ENCODE measurements around the gene CD44. TPM values are rescaled to one million over a fixed set of nuclear protein-coding genes. Genes with fewer than 3 reads are reported as not detected.

CD44 gene
- total RNA-seq, 1 experiment from 2014 or later = 15.9 TPM

DNA sequence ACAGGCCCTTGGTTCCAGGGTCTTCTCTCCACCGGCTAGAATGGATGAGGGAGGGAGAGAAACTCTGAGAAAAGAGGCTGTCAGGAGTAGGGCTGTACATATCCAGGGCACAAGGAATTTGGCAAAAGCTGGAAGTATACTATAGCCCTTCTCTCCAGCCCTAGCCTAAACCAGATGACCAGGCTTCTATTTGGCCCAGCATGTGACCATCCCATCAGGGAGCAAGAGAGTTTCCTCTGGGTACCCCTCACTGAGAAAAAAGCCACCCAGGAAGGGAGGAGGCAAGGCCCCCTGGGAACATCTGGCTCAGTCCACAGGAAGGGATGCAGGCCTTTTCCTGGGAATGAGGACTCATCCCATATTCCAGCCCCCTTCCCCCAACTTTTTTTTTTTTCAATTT is 8.3 kb downstream of the CD44 start:
- peaks cover 7% of the 10 kb centered on the region for H3K27me3 ChIP-seq (replicated peaks; ENCODE audit: insufficient read depth, low read depth, low read length, poor library complexity)
- H3K36me3 ChIP-seq (ENCODE audit: insufficient read depth, low read length, poor library complexity, severe bottlenecking) = no peaks in the 10 kb centered on the region
- no peak overlapping the region for H3K27ac ChIP-seq (ENCODE audit: low read depth, low read length, poor library complexity, severe bottlenecking)
- no peak for TF ChIP-seq EZH2 (IDR thresholded peaks at IDR 0.05; ENCODE audit: borderline replicate concordance, low read depth, low read length, poor library complexity, severe bottlenecking)
- TF ChIP-seq, protein P1, sequence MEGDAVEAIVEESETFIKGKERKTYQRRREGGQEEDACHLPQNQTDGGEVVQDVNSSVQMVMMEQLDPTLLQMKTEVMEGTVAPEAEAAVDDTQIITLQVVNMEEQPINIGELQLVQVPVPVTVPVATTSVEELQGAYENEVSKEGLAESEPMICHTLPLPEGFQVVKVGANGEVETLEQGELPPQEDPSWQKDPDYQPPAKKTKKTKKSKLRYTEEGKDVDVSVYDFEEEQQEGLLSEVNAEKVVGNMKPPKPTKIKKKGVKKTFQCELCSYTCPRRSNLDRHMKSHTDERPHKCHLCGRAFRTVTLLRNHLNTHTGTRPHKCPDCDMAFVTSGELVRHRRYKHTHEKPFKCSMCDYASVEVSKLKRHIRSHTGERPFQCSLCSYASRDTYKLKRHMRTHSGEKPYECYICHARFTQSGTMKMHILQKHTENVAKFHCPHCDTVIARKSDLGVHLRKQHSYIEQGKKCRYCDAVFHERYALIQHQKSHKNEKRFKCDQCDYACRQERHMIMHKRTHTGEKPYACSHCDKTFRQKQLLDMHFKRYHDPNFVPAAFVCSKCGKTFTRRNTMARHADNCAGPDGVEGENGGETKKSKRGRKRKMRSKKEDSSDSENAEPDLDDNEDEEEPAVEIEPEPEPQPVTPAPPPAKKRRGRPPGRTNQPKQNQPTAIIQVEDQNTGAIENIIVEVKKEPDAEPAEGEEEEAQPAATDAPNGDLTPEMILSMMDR (conservative IDR thresholded peaks at IDR 0.05; ENCODE audit: low read depth, low read length) = no peak
- ChIA-PET POLR2A (ENCODE audit: low non-redundant PET) (no interaction called here), CTCF (no interaction called here)
- intact Hi-C loops (cut with micrococcal nuclease; ENCODE audit: unreplicated experiment) = no loop called here
- BruUV-seq (replicated peaks) = no TSS peak
- no peak for DNase-seq (ENCODE audit: low spot score)
- H3K4me3 ChIP-seq (ENCODE audit: low read depth, low read length, poor library complexity, severe bottlenecking) = no peak overlapping the region
- no peaks in the 10 kb centered on the region for H3K9me3 ChIP-seq (ENCODE audit: low read depth, low read length, poor library complexity, severe bottlenecking)
- peaks cover 13% of the 10 kb centered on the region for H3K4me1 ChIP-seq (ENCODE audit: insufficient read depth, low read length, poor library complexity, severe bottlenecking)

DNA sequence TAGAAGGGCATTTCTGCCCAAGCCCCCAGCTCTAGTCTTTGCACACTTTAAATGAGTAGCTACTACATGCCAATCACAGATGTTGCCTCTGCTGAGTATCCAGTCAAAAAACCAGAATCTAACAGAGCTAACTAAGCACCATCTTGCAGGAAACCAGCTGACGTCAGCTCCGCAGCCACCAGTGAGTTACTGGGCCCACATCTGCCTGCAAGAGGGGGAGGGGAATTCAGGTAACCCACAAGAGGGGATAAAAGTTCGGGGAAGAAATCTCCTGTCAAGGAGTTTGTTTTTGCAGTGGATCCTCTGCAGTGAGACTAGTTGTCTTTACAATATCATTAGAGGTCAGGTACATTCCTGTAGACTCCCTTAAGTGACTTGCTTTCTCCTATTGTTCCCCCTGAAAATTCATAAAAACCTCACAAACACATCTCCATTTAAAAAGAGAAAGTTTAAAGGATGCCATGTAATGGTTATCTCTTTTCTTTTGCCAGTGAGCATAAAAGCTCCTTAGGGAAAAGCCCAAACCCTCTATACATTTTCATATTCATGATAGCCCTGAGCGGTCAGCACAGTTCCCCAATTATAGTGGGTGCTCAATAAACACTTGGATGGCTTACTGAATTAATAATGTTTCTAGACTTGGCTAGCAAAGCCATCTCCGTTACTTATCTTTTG is 9.3 kb downstream of the CD44 start:
- H3K4me1 ChIP-seq (ENCODE audit: insufficient read depth, low read length, poor library complexity, severe bottlenecking) = peaks cover 13% of the 10 kb centered on the region
- H3K36me3 ChIP-seq (ENCODE audit: insufficient read depth, low read length, poor library complexity, severe bottlenecking) = no peaks in the 10 kb centered on the region
- no peak for DNase-seq (ENCODE audit: low spot score)
- TF ChIP-seq EZH2 (IDR thresholded peaks at IDR 0.05; ENCODE audit: borderline replicate concordance, low read depth, low read length, poor library complexity, severe bottlenecking) = no peak
- TF ChIP-seq, protein P1 (conservative IDR thresholded peaks at IDR 0.05; ENCODE audit: low read depth, low read length) = no peak
- no peak overlapping the region for H3K27ac ChIP-seq (ENCODE audit: low read depth, low read length, poor library complexity, severe bottlenecking)
- intact Hi-C loops (cut with micrococcal nuclease; ENCODE audit: unreplicated experiment) = no loop called here
- H3K4me3 ChIP-seq (ENCODE audit: low read depth, low read length, poor library complexity, severe bottlenecking) = no peak overlapping the region
- H3K27me3 ChIP-seq (replicated peaks; ENCODE audit: insufficient read depth, low read depth, low read length, poor library complexity) = peaks cover 7% of the 10 kb centered on the region
- CTCF ChIA-PET = no interaction called here
- no TSS peak for BruUV-seq (replicated peaks)
- POLR2A ChIA-PET (ENCODE audit: low non-redundant PET) = no interaction called here
- no peaks in the 10 kb centered on the region for H3K9me3 ChIP-seq (ENCODE audit: low read depth, low read length, poor library complexity, severe bottlenecking)

DNA sequence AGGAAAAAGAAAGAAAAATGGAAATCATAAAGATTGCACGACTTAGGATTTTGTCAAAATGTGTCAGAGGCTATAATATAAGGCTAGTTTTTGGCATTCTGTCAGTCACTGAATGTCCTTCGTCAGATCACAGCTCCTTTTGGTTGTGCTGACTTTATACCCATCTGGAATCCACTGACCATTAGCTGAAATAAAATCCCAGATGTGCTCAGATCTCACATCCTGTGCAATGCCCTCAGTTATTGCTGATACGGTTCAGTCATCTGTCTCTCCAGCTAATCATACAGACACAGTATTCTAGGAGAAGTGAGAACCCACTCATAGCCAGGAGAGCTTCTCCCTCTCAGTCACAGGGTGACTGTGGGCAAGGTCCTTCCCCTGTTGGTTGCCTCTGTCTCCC is 11.5 kb downstream of the CD44 start:
- POLR2A ChIA-PET (ENCODE audit: low non-redundant PET) = interaction anchor here (0.6 kb wide), 1 partner anchor 7 kb away, joined by 3 read pairs; no protein-coding TSS in a partner anchor
- H3K36me3 ChIP-seq (ENCODE audit: insufficient read depth, low read length, poor library complexity, severe bottlenecking) = no peaks in the 10 kb centered on the region
- H3K4me3 ChIP-seq (ENCODE audit: low read depth, low read length, poor library complexity, severe bottlenecking) = no peak overlapping the region
- H3K27me3 ChIP-seq (replicated peaks; ENCODE audit: insufficient read depth, low read depth, low read length, poor library complexity) = peaks cover 7% of the 10 kb centered on the region
- DNase-seq (ENCODE audit: low spot score) = no peak
- no peak overlapping the region for H3K27ac ChIP-seq (ENCODE audit: low read depth, low read length, poor library complexity, severe bottlenecking)
- BruUV-seq (replicated peaks) = no TSS peak
- CTCF ChIA-PET = no interaction called here
- no peaks in the 10 kb centered on the region for H3K4me1 ChIP-seq (ENCODE audit: insufficient read depth, low read length, poor library complexity, severe bottlenecking)
- intact Hi-C loops (cut with micrococcal nuclease; ENCODE audit: unreplicated experiment) = no loop called here
- TF ChIP-seq, protein P1 (conservative IDR thresholded peaks at IDR 0.05; ENCODE audit: low read depth, low read length) = no peak
- TF ChIP-seq EZH2 (IDR thresholded peaks at IDR 0.05; ENCODE audit: borderline replicate concordance, low read depth, low read length, poor library complexity, severe bottlenecking) = no peak
- H3K9me3 ChIP-seq (ENCODE audit: low read depth, low read length, poor library complexity, severe bottlenecking) = no peaks in the 10 kb centered on the region

All from A673 (cell line).